ENCODE measurements around the gene CLNK. TPM values are rescaled to one million over a fixed set of nuclear protein-coding genes. Genes with fewer than 3 reads are reported as not detected.
"Not testable (repeated sequence)": the region's sequence is repeated elsewhere in the genome, so short reads cannot be mapped to it uniquely, and the experiment has no call there.

Gene CLNK
- total RNA-seq, 1 donor from 2014 or later = not detected

DNA sequence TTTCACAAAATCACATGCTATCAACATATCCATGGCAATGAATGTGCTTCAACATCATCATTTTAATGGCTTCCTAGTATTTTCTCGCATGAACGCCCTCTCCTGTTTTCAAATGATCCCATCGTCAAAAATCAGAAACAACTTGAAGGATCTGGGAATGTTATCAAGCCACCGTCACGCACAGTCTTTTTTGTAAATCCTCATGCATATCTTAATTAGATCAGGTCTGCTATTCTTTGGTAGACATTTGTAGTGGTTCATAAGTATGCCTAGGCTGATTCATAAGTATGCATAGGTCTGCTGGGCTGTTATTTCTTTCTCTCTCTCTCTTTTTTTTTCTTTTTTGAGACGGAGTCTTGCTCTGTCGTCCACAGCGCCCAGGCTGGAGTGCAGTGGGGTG, 101.6 kb downstream of the CLNK start:
- intact Hi-C loops (cut with micrococcal nuclease) = loop anchor here (1.0 to 10.0 kb wide), 4 partner anchors 133 to 841 kb away; no protein-coding TSS in a partner anchor

DNA sequence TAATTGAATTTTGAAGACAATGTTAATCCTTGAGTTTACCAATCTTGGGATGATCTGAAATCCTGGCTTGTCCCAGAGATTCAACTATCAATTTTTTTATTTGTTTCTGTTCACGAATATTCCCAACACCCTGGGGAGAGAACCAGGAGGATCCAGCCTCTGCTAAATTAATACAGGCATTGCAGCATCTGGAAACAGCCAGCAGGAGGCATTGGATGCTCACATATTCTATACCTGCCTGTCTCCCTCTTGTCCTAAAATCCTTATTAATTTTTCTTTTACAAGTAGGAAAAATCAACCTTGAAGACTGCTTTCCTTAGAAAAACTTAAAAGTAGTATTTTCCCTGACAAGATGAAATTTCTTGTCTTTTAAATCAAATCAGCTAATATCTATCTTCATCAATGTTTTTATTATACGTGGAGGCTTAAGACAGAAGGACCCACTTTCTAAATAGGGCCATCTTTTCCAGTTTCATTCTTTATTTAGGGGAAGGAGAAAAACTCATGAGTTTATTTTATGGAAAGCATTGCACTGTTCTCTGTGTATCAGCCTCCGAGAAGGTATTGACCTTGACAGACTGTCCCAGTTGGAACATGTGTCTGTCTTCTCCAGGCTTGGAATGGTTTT, 102.4 kb downstream of the CLNK start:
- intact Hi-C loops (cut with micrococcal nuclease) = loop anchor here (1.0 to 10.0 kb wide), 4 partner anchors 134 to 842 kb away; no protein-coding TSS in a partner anchor

DNA sequence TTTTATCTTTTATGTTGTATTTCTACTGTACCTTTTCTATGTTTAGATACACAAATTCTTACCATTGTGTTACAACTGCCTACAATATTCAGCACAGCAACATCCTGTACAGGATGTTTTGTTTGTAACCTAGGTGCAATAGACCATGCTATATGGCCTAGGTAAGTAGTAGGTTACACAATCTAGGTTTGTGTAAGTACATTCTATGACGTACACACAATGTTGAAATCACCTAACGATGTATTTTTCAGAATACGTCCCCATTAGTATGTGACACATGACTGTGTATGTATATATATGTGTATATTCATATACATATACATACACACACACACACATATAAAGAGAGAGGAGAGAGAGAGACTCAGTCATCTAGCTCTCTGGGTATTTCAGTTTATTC, 103.5 kb downstream of the CLNK start:
- intact Hi-C loops (cut with micrococcal nuclease) = loop anchor here (10.0 kb wide), 2 partner anchors 314 to 374 kb away; no protein-coding TSS in a partner anchor

DNA sequence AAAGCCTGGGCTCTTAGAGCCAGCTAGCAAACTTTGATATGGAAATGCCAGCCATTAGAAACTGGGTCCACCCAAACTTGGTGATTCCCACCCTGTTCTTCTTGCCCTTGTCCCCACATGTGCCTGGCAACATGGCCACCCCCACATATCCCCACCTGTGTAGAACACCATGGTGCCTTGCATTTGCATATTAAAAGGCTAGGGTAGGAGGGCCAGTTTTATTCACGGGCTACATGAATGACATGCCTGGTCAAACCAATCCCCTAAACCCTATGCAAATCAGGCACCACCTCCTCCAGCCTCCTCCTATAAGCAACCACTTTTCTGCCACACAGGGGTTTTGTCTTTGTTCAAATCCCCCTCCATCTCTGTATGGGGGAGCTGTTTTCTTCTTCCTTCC, 104.9 kb downstream of the CLNK start:
- intact Hi-C loops (cut with micrococcal nuclease) = loop anchor here (10.0 kb wide), 2 partner anchors 315 to 375 kb away; no protein-coding TSS in a partner anchor

DNA sequence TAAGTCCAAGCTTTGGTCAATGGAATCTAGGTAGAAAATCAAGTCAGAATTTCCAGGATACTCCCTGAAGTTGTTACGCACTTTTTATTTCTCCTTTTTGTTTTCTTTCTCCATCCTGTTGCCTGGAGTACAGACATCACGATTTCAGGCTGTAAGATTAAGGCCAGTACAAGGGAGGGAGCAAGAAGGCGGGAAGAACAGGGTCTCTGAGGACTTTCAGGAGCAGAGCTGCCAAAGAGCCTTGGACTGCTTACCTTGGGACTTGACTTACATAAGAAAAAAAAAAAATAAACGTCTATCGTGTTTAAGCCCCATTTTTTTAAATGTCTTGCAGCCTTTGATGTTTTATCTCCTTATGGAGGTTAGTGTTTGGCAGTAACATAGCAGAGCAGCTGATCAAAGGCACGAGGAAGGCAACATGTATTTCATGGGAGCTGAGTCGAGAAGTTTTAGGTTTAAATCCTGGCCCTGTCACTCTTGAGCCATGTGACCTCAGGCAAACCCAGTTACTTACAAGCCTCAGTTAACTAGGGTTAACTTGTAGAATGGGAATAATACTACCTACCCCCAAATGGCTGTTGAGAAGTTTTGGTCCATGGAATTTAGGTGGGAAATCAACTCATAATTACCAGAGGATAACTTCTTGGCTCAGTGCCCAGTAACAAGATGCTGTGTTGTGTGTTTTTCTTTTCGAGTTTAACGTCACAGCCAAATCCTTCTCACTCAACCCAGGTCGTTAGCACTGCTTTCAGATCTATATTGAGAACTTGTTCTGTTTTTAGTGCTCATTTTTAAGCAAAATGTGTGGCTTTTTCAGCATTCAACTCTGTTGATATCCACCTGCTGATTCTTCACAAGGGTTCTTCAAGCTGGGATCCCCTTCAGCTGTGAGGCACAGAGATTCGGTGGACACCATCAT, 106.8 kb downstream of the CLNK start:
- intact Hi-C loops (cut with micrococcal nuclease) = no loop called here

DNA sequence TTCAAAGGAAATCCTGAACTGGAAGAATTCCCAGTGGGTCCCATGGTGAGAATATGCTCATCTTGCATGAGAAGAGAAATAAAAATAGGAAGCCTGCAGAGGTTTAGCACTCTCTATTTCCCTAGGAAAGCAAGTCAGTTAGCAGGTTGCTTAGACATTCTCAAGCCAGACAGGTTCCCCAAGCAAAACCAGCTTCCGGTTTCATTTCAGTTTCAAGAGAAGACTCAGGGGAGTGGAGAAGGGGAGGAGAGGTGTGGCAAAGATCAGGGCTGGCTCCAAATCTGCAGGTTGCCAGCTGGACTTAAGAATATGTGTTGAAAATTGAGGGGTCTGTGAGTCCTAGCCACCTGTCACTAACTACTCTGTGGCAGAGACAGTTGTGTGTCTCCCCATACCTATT, 107.5 kb downstream of the CLNK start:
- intact Hi-C loops (cut with micrococcal nuclease) = no loop called here

DNA sequence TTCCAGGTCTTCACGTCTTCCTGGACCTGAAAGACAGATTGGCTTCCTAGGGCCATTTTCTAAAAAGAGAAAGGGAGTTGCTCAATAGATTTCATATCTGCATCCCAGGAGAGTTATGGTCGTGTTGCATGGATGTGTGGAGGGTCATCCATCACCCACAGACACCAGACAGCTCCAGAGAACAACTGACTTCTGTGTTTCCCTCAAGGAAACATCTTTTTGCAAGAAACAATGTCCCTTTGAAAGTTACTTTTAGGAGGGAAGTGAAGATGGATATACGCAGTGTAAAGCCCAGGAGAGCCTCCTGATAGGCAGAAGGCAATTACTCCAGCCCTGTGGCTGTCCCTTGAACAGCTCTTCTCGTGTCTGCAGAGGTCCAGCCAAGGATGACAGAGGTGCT, 108.3 kb downstream of the CLNK start:
- intact Hi-C loops (cut with micrococcal nuclease) = no loop called here

DNA sequence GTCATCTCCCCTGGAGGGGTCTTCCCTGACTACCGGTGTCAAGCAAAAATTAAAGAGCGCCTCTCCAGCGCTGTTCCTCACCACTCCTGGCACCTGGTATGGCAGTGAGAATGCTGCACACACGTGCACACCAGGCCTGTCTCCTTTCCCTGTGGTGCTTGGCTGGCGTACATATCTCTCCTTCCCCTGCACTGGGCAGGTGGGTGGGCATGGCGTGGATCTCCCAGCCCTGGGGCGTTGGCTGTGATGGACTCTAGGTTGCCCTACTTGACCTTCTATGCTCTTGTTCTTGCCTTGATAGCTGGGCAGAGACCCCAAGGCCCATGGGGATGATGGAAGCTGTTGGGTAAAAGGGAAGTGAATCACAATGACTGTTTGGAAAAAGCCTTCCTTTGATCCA, 109.2 kb downstream of the CLNK start:
- intact Hi-C loops (cut with micrococcal nuclease) = no loop called here

DNA sequence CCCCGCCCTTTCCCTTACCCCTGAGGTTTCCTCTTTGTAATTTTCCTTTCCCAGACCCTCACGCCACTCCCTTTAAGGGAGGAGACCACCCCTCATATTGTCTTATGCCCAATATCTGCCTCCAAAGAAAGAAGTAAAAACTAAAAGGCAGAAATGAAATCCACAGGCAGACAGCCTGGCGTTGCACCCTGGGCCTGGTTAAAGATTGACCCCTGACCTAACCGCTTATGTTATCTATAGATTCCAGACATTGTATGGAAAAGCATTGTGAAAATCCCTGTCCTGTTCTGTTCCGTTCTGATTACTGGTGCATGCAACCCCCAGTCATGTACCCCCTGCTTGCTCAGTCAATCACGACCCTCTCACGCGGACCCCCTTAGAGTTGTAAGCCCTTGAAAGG, 110.0 kb downstream of the CLNK start:
- intact Hi-C loops (cut with micrococcal nuclease) = not testable (repeated sequence)

DNA sequence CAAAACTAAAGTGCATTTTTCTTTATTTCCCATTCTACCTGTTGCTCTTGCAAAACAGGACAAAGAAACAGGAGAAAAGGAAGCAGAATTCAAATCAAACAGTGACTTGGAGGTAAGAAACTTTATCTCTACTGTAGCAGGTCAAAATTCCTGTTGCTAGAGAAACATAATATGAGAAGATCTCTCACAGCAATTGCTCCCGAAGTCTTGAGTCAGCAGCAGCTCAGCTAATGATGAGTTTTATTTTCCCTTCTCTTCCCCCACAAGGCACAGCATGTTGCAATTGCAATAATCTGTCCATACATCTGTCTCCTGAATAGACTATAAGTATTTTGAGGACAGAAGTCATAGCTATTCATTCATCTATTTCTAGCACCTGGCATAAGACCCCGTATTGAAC, 112.7 kb downstream of the CLNK start:
- intact Hi-C loops (cut with micrococcal nuclease) = no loop called here

DNA sequence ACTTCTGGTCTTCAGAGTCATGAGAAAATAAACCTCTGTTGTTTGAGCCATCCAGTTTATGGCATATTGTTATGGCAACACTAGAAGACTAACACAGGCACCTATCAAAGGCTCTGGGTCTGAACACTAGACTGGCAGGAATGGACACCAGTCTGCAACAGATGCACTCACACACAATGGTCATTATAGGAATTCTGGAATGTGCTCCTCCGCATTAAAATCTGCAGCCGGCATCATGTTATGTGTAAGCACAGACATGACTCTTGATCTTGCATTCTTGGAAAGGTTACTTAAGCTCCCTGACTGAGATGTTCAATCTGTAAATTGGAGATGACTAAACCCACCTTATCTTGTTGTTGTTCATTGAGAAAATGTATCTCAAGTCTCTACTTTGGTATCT, 115.1 kb downstream of the CLNK start:
- intact Hi-C loops (cut with micrococcal nuclease) = loop anchor here (10.0 kb wide), 1 partner anchor 1155 kb away; no protein-coding TSS in a partner anchor

DNA sequence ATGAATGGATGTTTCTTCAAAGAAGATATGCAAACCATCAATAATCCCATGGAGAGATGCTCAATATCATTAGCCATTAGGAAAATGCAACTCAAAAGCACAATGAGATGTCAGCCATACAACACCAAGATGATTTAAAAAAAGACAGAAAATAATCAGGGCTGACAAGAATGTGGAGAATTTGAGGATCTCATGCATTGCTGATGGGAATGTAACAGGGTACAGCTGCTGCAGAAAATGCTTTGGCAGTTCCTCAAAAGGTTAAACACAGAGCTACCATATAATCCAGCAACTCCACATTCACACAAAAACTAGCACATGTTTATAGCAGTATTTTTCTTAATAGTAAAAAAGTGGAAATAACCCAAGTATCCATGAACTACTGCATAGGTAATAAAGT, 116.8 kb downstream of the CLNK start:
- intact Hi-C loops (cut with micrococcal nuclease) = loop anchor here (10.0 kb wide), 1 partner anchor 1157 kb away; no protein-coding TSS in a partner anchor

DNA sequence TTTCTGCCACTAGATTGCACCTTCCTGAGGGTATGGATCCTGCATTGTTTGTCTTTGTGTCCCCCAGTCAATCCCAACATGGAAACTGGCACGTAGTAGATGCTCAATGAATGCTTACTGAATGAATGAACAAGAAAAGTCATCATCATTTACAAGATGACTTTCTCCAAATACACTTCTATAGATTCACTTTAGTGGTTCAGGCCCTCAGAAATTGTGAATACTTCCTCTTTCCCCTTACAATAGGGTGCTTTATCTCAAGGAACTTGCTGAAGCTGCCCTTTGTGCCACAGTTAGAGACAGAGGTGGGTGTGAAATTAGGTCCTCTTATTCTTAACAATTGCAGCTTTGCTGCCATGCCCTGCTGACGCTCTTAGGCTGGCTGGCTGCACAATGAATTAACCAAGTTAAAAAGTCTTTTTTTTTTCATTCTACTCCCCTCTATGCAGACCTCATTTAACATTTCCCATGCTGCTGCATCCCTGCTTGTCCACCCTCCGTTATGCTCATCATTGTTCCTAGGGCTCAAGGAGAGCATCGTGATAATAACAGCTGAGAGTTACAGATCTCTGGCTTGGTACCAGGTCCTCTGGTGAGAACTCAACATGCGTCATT, 119.3 kb downstream of the CLNK start:
- intact Hi-C loops (cut with micrococcal nuclease) = loop anchor here (10.0 kb wide), 1 partner anchor 1160 kb away; no protein-coding TSS in a partner anchor

DNA sequence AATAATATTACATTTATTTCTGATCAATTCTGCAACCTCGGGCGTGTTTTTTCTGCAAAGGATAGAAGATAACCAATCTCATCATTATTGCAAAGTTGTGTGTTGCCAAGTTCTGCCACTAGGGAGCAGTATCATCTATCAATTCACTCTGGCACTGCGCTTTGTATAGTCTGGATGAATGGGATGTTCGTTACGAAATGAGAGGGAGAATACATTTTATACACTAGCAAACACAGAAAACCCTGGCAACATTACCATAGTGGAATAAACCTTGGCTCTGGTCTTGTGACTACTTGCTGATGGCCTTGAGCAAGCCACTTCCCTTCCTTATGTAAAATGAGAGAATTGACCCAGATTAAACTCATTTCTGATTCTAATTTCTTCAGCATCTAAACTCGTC, 129.9 kb downstream of the CLNK start:
- intact Hi-C loops (cut with micrococcal nuclease) = loop anchor here (1.0 kb wide), 1 partner anchor 869 kb away; no protein-coding TSS in a partner anchor

DNA sequence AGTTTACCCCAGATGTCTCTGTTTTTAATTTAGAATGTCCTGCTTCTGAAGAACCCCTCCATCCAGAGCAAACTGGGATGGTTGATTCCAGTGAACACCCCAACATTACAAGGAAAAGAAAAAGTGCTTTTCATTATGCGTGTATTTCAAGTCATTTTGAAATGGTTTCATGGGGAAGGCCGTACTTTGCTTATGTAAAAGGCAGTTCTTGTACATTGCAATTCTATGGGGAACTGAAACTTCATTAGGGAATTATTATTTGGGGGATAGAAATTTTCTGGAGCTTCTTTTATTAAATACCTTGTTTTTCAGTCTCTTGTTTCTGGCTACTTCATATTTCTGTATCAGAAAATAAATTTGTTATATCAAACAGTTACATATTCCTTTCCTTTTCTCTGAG, 130.4 kb downstream of the CLNK start:
- intact Hi-C loops (cut with micrococcal nuclease) = loop anchor here (1.0 kb wide), 1 partner anchor 869 kb away; no protein-coding TSS in a partner anchor

DNA sequence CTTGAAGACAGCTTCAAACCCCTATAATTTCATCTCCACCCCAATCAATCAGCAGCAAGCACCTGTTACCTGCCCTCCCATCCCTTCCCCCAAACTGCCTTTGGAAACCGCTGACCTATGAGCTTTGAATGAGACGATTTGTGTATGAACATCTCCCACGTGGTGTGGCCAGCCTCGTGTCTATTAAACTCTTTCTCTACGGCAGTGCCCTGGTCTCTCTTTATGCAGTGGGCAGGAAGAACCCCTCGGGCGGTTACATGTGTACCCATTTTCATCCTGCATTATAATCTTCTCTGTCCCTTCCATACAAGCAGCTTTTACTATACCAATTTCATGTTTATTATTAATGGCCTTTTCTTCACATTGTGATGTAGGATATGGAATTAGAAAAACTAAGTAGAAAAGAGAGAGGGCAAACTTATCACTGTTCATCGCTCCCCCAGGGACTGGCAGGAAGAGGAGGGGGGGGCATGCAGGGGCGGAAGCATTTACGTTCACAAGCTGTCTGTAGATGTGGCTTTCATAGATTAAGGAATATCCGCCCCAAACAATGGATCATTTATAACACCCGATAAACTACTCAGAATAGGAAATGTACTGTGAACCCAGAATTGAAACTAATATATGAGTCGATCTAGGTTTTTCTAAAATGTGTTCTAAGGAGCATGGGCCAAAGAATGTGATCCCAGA, 131.8 kb downstream of the CLNK start:
- intact Hi-C loops (cut with micrococcal nuclease) = no loop called here

DNA sequence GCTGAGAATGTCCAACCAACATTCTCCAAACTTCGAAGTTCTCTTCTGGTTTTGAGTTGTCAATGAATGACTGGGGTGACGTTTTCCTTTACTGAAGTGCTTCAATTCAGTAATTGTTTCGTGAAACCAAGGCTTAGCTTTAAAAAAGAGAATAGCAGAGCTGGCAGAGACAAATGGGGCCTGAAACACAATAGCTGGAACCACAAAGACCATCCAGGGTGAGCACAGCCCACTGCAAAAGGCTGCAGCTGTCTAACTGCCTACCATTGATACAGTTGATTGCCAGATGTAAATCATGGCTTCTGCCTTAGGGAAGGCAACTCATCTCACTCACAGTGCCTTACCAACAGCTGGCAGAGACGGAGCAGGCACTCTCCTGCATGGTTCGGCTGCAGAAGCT, 148.7 kb downstream of the CLNK start:
- intact Hi-C loops (cut with micrococcal nuclease) = loop anchor here (10.0 kb wide), 1 partner anchor 521 kb away; no protein-coding TSS in a partner anchor

DNA sequence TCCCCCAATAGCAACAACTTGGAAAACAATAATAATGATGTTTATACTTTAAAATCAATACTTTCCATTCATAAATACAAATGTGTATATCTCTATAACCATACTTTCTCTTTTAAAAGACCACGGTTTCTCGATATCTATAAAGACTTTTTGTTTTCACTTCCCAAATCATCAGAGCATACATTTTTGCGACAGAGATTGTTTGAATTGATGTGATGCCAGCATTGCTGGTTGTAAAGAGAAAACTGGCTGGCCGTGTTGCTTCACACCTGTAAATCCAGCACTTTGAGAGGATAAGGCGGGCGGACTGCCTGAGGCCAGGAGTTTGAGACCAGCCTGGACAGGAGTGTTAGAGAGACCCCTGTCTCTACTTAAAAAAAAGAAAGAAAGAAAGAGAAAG, 149.7 kb downstream of the CLNK start:
- intact Hi-C loops (cut with micrococcal nuclease) = loop anchor here (10.0 kb wide), 1 partner anchor 520 kb away; no protein-coding TSS in a partner anchor

DNA sequence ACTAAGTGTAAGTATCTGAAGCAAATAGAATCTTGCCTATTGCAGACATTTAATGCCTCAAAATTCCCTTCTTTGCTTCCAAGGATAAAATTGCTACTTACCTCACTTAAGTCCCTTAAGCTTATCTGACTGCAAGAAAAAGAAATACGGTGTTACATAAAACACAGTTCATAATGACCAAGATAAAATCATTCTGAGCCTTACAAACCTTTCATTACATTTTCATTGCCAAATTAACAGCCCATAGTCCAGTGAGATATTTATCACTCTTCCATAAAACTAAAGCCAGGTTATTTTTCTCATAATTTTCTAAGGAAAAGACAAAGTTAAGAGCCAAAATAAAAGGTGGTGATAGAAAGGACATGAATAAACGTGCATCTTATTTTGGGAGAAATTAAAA, 152.4 kb downstream of the CLNK start:
- intact Hi-C loops (cut with micrococcal nuclease) = loop anchor here (10.0 kb wide), 1 partner anchor 517 kb away; no protein-coding TSS in a partner anchor

DNA sequence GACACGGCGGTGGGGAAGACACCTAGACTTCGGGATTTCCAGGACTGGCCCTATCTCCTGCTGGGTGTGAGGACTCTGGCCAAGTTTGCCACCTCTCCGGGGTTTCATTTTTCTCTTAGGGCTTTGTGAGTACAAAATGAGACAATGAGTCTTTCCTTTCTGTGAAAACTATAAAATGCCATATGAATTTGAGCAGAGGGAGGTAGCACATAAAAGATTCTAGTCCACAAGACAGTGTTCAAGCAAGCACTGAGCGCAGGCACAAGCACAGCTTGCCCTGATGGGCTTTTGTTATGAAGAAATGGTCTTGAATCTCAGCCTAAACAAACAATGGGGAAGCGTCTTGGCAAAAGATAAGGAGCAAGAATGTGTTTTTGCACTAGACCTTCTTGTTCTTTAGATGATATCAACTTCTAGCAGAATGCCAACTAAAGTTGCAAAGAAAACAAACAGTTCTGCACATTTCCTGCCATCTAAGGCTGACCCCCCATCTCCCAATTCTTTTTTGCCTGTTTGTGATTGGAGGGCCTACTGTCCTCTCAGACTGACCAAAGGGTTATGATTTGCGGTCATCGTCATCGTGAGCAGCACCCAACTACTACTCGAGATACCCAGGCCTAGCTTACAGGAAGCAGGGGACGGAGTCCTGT, 154.3 kb downstream of the CLNK start:
- intact Hi-C loops (cut with micrococcal nuclease) = loop anchor here (10.0 kb wide), 1 partner anchor 515 kb away; no protein-coding TSS in a partner anchor

Measured in T-helper 2 cell treated with Interferon-gamma antibody and Interleukin-4, amounts not matched to agents 100 ng/mL and 5 ng/mL, for 36 hours (primary cell).